GM12801 (cell line): ENCODE results near the gene TTLL5.

ENCODE experiments used
- CTCF ChIP-seq: IDR thresholded peaks from one replicate; pipeline ENCODE4 v1.5.1; 2011; ENCODE audit warnings: control low read depth; ENCODE audit not compliant: insufficient read length; ENCODE audit errors: extremely low read depth

Gene TTLL5

GRCh38 chr14:75626863-75627262 is 34.2 kb upstream of the TTLL5 start:
- TF ChIP-seq CTCF: no peak

- no peak for TF ChIP-seq CTCF
Measured at GRCh38 chr14:75627406-75627805, 33.6 kb upstream of the TTLL5 start.

- TF ChIP-seq CTCF: no peak
Measured at GRCh38 chr14:75628816-75629215, 32.2 kb upstream of the TTLL5 start.

GRCh38 chr14:75630695-75631452 is 30.2 kb upstream of the TTLL5 start:
- TF ChIP-seq CTCF: no peak

GRCh38 chr14:75631453-75631831 is 29.6 kb upstream of the TTLL5 start:
- TF ChIP-seq CTCF: no peak

GRCh38 chr14:75634848-75635247 is 26.2 kb upstream of the TTLL5 start:
- no peak for TF ChIP-seq CTCF

- no peak for TF ChIP-seq CTCF
Measured at GRCh38 chr14:75636100-75636692, 24.9 kb upstream of the TTLL5 start.
